SU-DHL-6 (cell line): ENCODE measurements around the gene ARMS2.

Experiments
- H2AFZ ChIP-seq: fragments of 200-600 bp; sonication (generic); 2 replicates; pipeline ENCODE4 v1.6.1; 2014; ENCODE audit warnings: low read depth, mild to moderate bottlenecking, moderate library complexity, mixed read lengths, antibody characterized with exemption, low read length; ENCODE audit not compliant: severe bottlenecking
- H3F3A ChIP-seq: fragments of 200-600 bp; shearing (Covaris generic); 2 replicates; pipeline ENCODE4 v1.6.0; 2016; ENCODE audit warnings: antibody characterized with exemption, mild to moderate bottlenecking; ENCODE audit not compliant: insufficient read depth
- H3K27ac ChIP-seq: fragments of 200-600 bp; sonication (generic); 2 replicates; pipeline ENCODE4 v1.5.1; 2016; ENCODE audit warnings: low read depth, mild to moderate bottlenecking, low read length, moderate library complexity, mixed read lengths
- H3K27me3 ChIP-seq: fragments of 200-600 bp; sonication (generic), shearing (Covaris generic); 2 replicates; pipeline ENCODE4 v1.6.0; 2014; ENCODE audit warnings: mild to moderate bottlenecking, low read length
- H3K36me3 ChIP-seq: fragments of 200-600 bp; sonication (generic); 2 replicates; pipeline ENCODE4 v1.6.1; 2014; ENCODE audit warnings: mild to moderate bottlenecking, low read length, mixed read lengths
- H3K4me2 ChIP-seq: fragments of 300-600, 200-600 bp; shearing (Covaris generic), sonication (generic); 2 replicates; pipeline ENCODE4 v1.6.0; 2014; ENCODE audit warnings: low read length, low read depth, mild to moderate bottlenecking; ENCODE audit not compliant: poor library complexity, severe bottlenecking
- H3K4me3 ChIP-seq: fragments of 200-600 bp; sonication (generic); 2 replicates; pipeline ENCODE4 v1.5.1; 2014; ENCODE audit warnings: antibody characterized with exemption, low read length, mild to moderate bottlenecking, mixed read lengths; ENCODE audit not compliant: insufficient read depth, poor library complexity, severe bottlenecking
- H3K79me2 ChIP-seq: fragments of 200-600 bp; sonication (generic); 2 replicates; pipeline ENCODE4 v1.6.1; 2014; ENCODE audit warnings: mild to moderate bottlenecking, low read length, moderate library complexity; ENCODE audit not compliant: insufficient read depth
- H3K9ac ChIP-seq: fragments of 200-600 bp; sonication (generic); 2 replicates; pipeline ENCODE4 v1.7.0; 2014; ENCODE audit warnings: mild to moderate bottlenecking, low read length
- H3K9me2 ChIP-seq: fragments of 200-600 bp; sonication (generic); replicated peaks from 2 replicates; pipeline ENCODE4 v1.6.1; 2014; ENCODE audit warnings: low read length; ENCODE audit not compliant: insufficient read depth
- H3K9me3 ChIP-seq: fragments of 200-600 bp; sonication (generic); 2 replicates; pipeline ENCODE4 v1.6.1; 2014; ENCODE audit warnings: low read length, mixed read lengths; ENCODE audit not compliant: insufficient read depth
- H4K20me1 ChIP-seq: fragments of 200-600 bp; sonication (generic); 2 replicates; pipeline ENCODE4 v1.6.1; 2014; ENCODE audit warnings: low read depth, mild to moderate bottlenecking, antibody characterized with exemption, low read length, moderate library complexity, mixed read lengths
- CTCF ChIP-seq: fragments of 200-600 bp; sonication (generic); IDR thresholded peaks from one replicate; pipeline ENCODE4 v1.5.1; 2017; ENCODE audit warnings: antibody characterized with exemption, mild to moderate bottlenecking, low read length, moderate library complexity; ENCODE audit not compliant: insufficient read depth, poor library complexity, severe bottlenecking
- EZH2phosphoT487 ChIP-seq: fragments of 200-600 bp; sonication (generic), shearing (Covaris generic); conservative IDR thresholded peaks from 2 replicates; pipeline ENCODE4 v1.6.1; 2018; ENCODE audit warnings: mild to moderate bottlenecking, antibody characterized with exemption, low read length, moderate library complexity, mixed read lengths

Gene ARMS2

GRCh38 chr10:122471531-122472177 is 17.2 kb downstream of the ARMS2 start:
- Histone ChIP-seq H3F3A (no peaks in the 10 kb centered on the region), H3K36me3 (no peaks in the 10 kb centered on the region), H3K4me3 (no peak overlapping the region), H4K20me1 (no peaks in the 10 kb centered on the region), H3K79me2 (no peaks in the 10 kb centered on the region), H3K9me3 (no peaks in the 10 kb centered on the region), H3K27ac (no peak overlapping the region), H3K9me2 (no peaks in the 10 kb centered on the region), H3K27me3 (no peaks in the 10 kb centered on the region), H2AFZ (no peak overlapping the region), H3K9ac (no peak overlapping the region), H3K4me2 (no peak overlapping the region)
- TF ChIP-seq EZH2phosphoT487 (no peak), CTCF (no peak)

GRCh38 chr10:122473116-122473515 is 18.7 kb downstream of the ARMS2 start:
- no peak for TF ChIP-seq EZH2phosphoT487
- TF ChIP-seq CTCF: no peak
- H3K9me2 ChIP-seq: no peaks in the 10 kb centered on the region
- H3K4me3 ChIP-seq: no peak overlapping the region
- H4K20me1 ChIP-seq: no peaks in the 10 kb centered on the region
- no peaks in the 10 kb centered on the region for H3F3A ChIP-seq
- no peak overlapping the region for H2AFZ ChIP-seq
- no peak overlapping the region for H3K4me2 ChIP-seq
- no peaks in the 10 kb centered on the region for H3K27me3 ChIP-seq
- no peak overlapping the region for H3K27ac ChIP-seq
- H3K9me3 ChIP-seq: no peaks in the 10 kb centered on the region
- no peaks in the 10 kb centered on the region for H3K36me3 ChIP-seq
- H3K9ac ChIP-seq: no peak overlapping the region
- no peaks in the 10 kb centered on the region for H3K79me2 ChIP-seq

GRCh38 chr10:122474131-122474818 is 19.8 kb downstream of the ARMS2 start:
- H3K27ac ChIP-seq: no peak overlapping the region
- H3K9ac ChIP-seq: no peak overlapping the region
- H3K4me2 ChIP-seq: no peak overlapping the region

More at GRCh38 chr10:122474131-122474818, 19.8 kb downstream of the ARMS2 start:
- TF ChIP-seq EZH2phosphoT487 (no peak), CTCF (no peak)
- no peaks in the 10 kb centered on the region for H3K27me3 ChIP-seq
- no peaks in the 10 kb centered on the region for H3K9me2 ChIP-seq
- no peaks in the 10 kb centered on the region for H3K9me3 ChIP-seq
- H3K4me3 ChIP-seq: no peak overlapping the region
- H3F3A ChIP-seq: no peaks in the 10 kb centered on the region
- no peak overlapping the region for H2AFZ ChIP-seq
- no peaks in the 10 kb centered on the region for H4K20me1 ChIP-seq
- no peaks in the 10 kb centered on the region for H3K36me3 ChIP-seq
- H3K79me2 ChIP-seq: no peaks in the 10 kb centered on the region
